HG03439 (cell line): Measurements from ENCODE around the gene PAPPA2.

ENCODE experiments used
- ATAC-seq: cut with Tn5 transposase; IDR thresholded peaks from one replicate; pipeline ENCODE4 v1.9.1; 2021; ENCODE audit warnings: mild to moderate bottlenecking, moderate library complexity; ENCODE audit not compliant: unreplicated experiment

Gene PAPPA2

GRCh38 chr1:176795929-176796328, 333.0 kb downstream of the PAPPA2 start:
- no peak for ATAC-seq

GRCh38 chr1:176796583-176796982, 333.6 kb downstream of the PAPPA2 start:
- ATAC-seq: no peak

DNA sequence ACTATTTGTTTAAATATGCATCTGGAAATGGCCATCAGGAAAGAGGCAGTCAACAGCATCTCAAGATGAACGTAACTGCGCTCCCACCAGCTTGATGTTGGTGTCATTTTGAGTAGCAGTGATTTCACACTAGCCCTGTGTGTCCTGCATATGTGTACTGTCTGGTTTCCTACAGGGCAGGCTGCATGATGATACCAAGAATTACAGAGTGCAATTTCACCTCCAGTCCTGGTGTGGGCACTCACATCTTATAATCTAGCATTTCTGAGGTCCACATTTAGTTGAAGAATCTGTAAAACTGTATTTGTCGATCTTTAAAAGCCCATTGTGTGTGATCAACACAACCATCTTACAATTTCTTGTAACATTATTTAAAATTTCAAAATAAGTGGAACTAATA, 336.4 kb downstream of the PAPPA2 start:
- ATAC-seq: no peak

DNA sequence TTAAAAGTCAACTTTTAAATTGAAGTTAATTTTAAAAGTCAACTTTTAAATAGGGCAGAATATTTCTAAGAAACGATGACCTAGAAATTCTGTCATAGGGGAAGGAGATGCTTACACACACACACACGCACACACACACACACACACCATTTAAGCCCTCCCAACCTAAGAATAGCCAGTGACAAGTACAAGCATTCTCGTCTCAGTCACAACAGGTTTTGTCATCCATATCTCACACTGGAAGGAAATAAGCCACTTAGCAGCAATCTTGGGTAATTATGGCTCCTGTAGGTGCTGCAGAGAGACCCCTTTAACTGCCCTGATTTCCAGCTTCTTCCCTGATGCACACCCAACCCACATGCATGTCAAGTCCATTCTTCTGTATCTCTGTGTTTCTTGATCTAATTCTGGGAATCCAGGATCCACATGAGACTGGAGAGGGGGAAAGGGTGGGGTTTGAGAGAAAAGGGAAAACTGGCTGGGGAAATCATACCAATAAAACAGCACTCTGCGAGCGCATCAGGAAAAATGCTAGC, 338.1 kb downstream of the PAPPA2 start:
- ATAC-seq: no peak

- ATAC-seq: no peak
Measured at GRCh38 chr1:176801514-176802020, 338.6 kb downstream of the PAPPA2 start.

- ATAC-seq: no peak
Measured at GRCh38 chr1:176802316-176802715, 339.3 kb downstream of the PAPPA2 start.

DNA sequence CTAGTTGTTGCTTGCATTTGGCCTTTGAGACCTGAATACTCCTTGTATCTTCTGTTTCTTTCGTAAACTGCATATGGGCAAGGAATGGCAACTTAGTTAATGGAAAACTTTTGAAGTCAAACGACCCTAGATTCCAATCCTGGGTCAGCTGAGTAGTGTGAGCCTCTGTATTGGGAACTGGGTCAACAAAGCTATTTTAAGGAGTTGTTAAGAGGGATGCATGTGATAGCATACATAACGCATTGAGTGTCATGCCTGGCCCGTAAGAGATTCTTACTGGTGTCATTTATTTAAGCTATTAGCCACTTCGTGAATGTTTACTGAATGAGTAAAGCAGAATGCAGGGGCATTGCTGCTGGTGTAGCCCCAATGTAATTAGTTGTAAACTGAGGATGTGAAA, 340.1 kb downstream of the PAPPA2 start:
- no peak for ATAC-seq

DNA sequence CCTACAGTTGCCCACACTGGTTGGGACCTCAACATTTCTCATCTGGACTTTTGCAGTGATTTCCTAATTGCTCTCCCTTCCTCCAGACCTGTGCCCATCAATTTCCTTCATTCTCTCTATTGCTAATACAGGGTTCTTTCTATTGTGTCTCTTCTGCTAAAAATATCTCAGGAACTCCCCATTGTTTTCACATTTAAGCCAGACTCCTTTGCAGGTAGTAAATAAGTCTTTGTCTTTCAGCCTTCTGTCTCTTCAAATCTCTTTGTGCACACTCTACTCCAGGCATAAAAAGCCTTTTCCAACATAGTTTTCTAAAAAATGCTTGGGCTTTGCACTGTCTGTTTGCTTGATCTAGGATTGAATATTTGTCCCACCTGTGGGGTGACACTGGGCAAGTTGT, 340.6 kb downstream of the PAPPA2 start:
- no peak for ATAC-seq

GRCh38 chr1:176809292-176809691, 346.3 kb downstream of the PAPPA2 start:
- ATAC-seq: no peak

DNA sequence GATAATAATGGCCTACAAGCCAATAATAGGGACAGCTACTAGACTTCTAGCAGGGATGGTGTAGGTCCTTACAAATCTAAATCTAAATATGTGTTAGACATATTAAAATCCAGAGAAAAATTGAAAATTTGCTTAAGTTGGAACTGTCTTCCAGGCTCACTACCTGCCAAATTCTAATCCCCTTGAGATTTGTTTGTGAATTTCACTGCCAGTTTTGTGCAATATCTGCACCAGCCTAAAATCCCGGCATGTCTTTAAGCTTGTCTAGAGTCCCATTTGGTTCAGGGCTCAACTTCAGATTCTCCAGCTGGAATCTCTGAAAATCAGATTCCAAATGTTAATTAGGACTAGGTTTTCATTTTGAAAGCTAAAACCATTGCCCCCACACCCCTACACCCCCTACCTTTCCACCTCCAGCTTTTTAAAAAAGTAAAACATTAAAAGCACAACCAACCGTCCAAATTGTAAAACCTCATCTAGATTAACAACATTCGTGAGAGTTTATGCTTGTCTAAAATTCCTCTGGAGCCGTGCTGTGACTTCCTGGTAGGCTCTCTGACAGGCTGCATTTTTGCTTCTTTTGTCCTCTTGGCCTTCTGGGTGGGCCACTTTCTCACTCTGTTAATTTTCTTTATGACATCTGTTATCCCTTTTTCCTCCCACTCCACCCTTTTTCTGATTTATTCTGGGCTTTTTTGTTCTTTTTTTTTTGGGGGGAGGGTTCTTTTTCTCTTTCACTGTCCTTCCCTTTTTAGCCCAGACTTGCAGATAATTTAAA, 348.7 kb downstream of the PAPPA2 start:
- no peak for ATAC-seq

- ATAC-seq: no peak
Measured at GRCh38 chr1:176815621-176816020, 352.6 kb downstream of the PAPPA2 start.

DNA sequence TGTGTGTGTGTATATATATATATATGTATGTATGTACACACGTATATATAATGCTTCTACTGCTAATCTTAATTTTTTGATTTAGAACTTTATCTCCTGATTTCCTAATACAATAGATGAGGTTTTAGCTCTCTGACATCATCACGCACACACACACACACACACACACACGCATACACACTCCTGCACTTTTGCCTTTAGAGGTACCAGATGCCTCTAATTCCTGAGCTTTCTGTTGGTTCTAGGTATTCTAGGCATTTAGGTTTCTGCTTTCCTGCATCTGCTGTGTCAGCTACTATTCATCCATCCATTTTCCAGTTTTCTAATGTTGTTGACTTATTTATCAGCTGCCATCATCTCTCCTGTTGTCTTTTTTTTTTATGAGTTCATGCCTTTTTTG, 353.3 kb downstream of the PAPPA2 start:
- no peak for ATAC-seq

DNA sequence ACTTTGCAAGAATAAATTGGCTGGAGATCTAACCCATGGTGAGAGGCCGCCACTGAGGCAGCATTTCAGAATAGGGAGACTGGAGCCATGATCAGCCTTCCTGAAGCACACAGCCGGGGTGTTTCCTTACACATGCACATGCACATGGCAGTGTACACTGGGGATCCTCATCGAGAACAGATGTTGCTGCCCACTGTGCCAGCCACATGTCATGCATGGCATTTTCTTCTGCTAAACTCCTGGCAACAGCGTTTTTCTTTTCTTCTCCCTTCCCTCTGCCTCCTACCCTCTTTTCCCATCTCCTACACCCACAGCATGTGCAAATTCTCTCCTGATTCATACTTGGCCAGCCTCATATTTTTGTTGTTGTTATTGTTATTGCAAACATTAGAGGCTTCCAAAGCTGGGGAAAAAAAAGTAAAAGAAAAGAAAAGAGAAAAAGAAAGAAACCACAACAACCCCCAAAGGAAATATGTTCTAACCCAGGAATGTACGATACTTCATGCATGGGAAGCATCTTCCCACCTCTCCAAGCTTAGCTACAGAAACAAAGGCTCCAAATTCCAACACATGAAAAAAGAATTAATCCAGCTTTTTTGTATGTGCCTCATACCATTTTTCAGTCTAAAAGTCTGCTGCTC, 357.5 kb downstream of the PAPPA2 start:
- ATAC-seq: no peak

GRCh38 chr1:176826265-176826664, 363.3 kb downstream of the PAPPA2 start:
- no peak for ATAC-seq

DNA sequence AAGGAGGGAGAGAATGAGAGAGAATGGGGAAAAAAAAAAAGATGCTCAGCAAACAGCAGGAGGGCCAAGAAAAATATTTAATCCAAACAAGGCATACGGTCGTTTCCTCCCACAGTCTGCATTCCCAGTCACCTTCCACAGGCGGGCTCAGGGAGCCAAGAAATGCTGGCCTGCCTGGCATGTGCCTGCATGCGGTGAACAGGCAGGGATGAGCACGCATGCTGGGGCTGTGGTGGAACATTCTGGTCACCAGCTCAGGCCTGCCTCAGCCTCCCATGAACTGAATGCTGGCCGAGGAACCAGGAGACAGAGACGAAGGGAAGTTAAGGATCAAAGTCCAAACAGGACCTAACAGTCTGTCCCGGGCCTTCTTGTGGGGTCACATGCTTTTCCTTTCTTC, 366.3 kb downstream of the PAPPA2 start:
- ATAC-seq: no peak

DNA sequence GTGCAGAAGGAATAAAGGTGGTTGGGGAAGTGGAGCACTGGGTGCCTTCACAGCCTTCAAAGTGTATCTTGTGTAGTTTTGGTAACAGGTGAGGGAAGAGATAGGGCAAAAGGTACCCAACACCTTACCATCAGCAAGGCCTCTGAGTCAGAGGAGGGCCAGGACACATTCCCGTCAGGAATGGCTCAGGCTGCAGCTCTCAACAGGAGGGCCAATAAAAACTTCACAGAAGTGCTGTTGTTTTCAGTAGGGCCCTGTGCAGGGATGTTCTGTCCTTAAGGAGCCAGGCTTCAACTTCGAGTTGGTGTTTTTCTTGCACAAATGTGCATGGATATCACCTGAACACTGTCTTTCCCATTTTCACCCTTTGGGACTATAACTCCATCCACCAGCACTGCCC, 368.2 kb downstream of the PAPPA2 start:
- no peak for ATAC-seq

DNA sequence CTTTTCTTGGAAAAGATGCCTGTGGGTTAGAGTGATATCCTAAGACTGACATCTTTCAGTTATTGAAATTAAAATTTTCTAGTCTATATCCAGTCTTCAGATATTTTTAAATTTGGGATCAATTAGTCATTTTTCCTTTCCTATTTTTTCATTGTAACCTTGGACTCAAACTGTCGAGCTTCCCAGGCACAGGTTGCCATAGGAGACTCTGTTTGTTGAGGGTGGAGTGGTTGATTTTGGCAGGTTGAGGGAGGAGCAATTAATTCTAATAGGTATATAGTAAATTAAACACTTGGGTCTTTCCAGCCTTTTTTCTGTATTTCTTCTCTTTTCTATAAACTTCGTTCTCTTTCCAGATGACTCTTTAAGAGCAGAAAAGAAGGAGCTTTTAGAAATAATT, 374.7 kb downstream of the PAPPA2 start:
- no peak for ATAC-seq

DNA sequence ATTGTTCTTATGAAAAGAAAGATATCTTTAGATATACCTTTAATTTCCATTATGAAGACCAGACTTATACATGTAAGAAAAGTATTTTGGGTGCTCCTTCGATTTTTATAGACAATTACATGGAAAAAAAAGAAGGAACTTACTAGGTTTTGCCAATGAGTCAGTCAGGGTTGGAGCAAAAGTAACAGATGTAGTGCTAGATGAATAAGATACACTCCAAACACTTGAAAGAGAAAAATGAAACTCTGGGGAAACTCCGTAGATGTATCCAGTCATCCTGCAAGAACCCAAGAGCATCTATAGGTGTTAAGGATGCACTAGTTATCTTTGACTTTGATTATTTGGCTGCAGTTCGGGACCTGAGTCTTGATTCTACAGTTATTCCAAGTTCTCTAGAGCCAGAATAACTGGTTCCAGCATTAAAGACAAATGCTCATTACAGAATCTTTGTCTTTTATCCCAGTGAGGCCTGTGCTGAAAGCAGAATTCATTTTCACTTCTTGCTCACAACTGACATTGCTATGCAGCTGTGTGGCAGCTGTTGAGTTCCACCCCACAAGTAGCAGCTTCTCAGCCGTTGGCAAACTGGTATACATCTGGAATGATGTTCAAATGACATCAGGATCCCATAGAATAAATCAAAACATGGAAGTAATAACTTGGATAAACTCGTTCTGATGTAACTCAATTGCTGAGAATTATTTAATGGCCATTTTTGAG, 375.5 kb downstream of the PAPPA2 start:
- no peak for ATAC-seq

- no peak for ATAC-seq
Measured at GRCh38 chr1:176839216-176839615, 376.2 kb downstream of the PAPPA2 start.

DNA sequence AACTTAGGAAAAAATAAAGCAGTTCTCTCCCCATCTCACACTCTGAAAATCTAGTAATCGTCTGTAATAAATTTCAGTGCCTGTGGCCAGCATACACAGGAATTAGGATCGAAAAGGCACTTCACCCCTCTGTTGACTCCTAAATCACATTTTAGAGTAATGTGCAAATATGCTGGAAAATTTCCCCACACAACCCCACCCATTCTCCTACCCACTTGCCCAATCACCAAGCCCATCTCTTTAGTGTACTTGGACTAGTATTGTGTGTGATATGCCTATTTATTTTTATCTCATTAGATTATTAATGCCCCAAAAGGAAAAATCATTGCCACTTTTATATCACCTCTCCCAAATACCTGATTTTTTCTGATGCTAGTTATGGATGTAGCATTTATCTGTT, 378.3 kb downstream of the PAPPA2 start:
- no peak for ATAC-seq
